HCT116 (cell line): Measurements from ENCODE around the gene C1QBP.
A peak's percentile ranks its signal among the peaks of the same experiment; 100 is the strongest.

Source experiments
- CEBPB ChIP-seq: IDR thresholded peaks from 2 replicates; pipeline ENCODE4 v1.6.1; 2012; ENCODE audit warnings: low read depth
- EGR1 ChIP-seq: IDR thresholded peaks from 2 replicates; pipeline ENCODE4 v1.6.1; 2012; ENCODE audit warnings: low read depth
- EZH2 ChIP-seq: fragments of 200-600 bp; sonication (generic); IDR thresholded peaks from 2 replicates; pipeline ENCODE4 v1.6.1; 2017; ENCODE audit warnings: antibody characterized with exemption, mixed run types
- EZH2phosphoT487 ChIP-seq: fragments of 200-600 bp; IDR thresholded peaks from 2 replicates; pipeline ENCODE4 v1.6.1; 2018; ENCODE audit warnings: antibody characterized with exemption, borderline replicate concordance
- JUND ChIP-seq: IDR thresholded peaks from 2 replicates; pipeline ENCODE4 v1.6.1; 2012
- POLR2A ChIP-seq: IDR thresholded peaks from 2 replicates; pipeline ENCODE4 v1.7.0; 2011; ENCODE audit warnings: borderline replicate concordance; ENCODE audit not compliant: insufficient read depth, insufficient read length; ENCODE audit errors: extremely low read depth
- POLR2AphosphoS5 ChIP-seq: IDR thresholded peaks from 2 replicates; pipeline ENCODE4 v1.6.1; 2011; ENCODE audit warnings: mild to moderate bottlenecking, low read depth, low read length, moderate library complexity
- RAD21 ChIP-seq: IDR thresholded peaks from 2 replicates; pipeline ENCODE4 v1.6.1; 2012; ENCODE audit warnings: low read depth, mild to moderate bottlenecking
- SIN3A ChIP-seq: IDR thresholded peaks from 2 replicates; pipeline ENCODE4 v1.6.1; 2012; ENCODE audit warnings: low read depth
- ZFX ChIP-seq: fragments of 450-650 bp; IDR thresholded peaks from 2 replicates; pipeline ENCODE4 v1.6.1; 2017
- TF ChIP-seq, protein P1 (sequence below), 3 experiments: fragments of 200-600 bp in 1 of 3; sonication (generic) in 1 of 3; IDR thresholded peaks in 2 of 3; conservative IDR thresholded peaks in 1 of 3; 2 replicates each; pipeline ENCODE4 v1.5.1; 2012 to 2017; ENCODE audit warnings: low read depth in 2 of 3, low read length in 2 of 3, antibody characterized with exemption in 1 of 3, borderline replicate concordance in 1 of 3, control low read depth in 1 of 3, mild to moderate bottlenecking in 1 of 3, mixed read lengths in 1 of 3, mixed run types in 1 of 3, moderate library complexity in 1 of 3; ENCODE audit not compliant: insufficient read depth in 1 of 3
- TF ChIP-seq, protein P2 (sequence below): IDR thresholded peaks from 2 replicates; pipeline ENCODE4 v1.6.1; 2012; ENCODE audit warnings: low read depth

DNA sequence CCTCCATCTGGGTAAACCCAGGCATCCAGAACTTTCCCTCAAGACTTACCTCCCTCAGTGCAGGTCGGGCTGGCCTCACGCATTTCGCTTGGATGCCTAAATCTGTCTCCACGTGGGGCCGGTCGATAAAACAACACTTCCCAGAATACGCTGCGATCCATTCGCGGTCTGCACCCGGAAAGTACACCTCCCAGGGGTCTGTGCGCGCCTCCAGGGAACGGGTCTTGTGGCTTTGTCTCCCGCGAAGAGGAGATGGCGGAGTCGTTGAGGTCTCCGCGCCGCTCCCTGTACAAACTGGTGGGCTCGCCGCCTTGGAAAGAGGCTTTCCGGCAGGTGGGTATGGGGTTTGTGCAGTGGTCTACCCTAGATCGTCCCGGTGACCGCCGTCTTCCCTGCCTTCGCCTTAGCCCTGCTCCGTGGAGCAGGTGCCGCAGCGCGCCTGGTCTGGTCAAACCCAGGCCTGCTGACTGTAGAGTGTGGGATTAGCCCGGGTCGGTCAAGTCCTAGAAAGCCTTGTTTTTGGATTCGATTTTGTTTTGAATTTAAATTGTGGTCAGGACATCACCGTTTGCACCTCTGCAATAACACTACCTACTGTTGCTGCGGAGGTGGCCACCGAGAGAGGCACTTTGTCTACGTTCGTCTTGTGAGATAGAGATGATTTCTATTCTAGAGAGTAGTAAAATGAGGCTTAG lies 18.8 kb downstream of the C1QBP start, which contains the start of gene RPAIN:
- TF ChIP-seq POLR2AphosphoS5 = peak; percentile 90
- TF ChIP-seq, protein P1, sequence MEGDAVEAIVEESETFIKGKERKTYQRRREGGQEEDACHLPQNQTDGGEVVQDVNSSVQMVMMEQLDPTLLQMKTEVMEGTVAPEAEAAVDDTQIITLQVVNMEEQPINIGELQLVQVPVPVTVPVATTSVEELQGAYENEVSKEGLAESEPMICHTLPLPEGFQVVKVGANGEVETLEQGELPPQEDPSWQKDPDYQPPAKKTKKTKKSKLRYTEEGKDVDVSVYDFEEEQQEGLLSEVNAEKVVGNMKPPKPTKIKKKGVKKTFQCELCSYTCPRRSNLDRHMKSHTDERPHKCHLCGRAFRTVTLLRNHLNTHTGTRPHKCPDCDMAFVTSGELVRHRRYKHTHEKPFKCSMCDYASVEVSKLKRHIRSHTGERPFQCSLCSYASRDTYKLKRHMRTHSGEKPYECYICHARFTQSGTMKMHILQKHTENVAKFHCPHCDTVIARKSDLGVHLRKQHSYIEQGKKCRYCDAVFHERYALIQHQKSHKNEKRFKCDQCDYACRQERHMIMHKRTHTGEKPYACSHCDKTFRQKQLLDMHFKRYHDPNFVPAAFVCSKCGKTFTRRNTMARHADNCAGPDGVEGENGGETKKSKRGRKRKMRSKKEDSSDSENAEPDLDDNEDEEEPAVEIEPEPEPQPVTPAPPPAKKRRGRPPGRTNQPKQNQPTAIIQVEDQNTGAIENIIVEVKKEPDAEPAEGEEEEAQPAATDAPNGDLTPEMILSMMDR (IDR thresholded peaks at IDR 0.05 in 2 of 3, conservative IDR thresholded peaks at IDR 0.05 in 1 of 3; ENCODE audit: borderline replicate concordance in 1 of 3, insufficient read depth in 1 of 3, low read depth in 2 of 3, low read length in 2 of 3) = no peak
- peak; percentile 86 for TF ChIP-seq POLR2A
- TF ChIP-seq EGR1 = no peak
- TF ChIP-seq JUND = no peak
- TF ChIP-seq RAD21 = no peak
- TF ChIP-seq EZH2 = no peak
- TF ChIP-seq SIN3A = peak; percentile 94
- no peak for TF ChIP-seq EZH2phosphoT487
- TF ChIP-seq CEBPB = no peak
- peak; percentile 47; the same call in 1 of the 2 replicates for TF ChIP-seq ZFX
- TF ChIP-seq, protein P2, sequence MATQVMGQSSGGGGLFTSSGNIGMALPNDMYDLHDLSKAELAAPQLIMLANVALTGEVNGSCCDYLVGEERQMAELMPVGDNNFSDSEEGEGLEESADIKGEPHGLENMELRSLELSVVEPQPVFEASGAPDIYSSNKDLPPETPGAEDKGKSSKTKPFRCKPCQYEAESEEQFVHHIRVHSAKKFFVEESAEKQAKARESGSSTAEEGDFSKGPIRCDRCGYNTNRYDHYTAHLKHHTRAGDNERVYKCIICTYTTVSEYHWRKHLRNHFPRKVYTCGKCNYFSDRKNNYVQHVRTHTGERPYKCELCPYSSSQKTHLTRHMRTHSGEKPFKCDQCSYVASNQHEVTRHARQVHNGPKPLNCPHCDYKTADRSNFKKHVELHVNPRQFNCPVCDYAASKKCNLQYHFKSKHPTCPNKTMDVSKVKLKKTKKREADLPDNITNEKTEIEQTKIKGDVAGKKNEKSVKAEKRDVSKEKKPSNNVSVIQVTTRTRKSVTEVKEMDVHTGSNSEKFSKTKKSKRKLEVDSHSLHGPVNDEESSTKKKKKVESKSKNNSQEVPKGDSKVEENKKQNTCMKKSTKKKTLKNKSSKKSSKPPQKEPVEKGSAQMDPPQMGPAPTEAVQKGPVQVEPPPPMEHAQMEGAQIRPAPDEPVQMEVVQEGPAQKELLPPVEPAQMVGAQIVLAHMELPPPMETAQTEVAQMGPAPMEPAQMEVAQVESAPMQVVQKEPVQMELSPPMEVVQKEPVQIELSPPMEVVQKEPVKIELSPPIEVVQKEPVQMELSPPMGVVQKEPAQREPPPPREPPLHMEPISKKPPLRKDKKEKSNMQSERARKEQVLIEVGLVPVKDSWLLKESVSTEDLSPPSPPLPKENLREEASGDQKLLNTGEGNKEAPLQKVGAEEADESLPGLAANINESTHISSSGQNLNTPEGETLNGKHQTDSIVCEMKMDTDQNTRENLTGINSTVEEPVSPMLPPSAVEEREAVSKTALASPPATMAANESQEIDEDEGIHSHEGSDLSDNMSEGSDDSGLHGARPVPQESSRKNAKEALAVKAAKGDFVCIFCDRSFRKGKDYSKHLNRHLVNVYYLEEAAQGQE = no peak
